IMR-90 (cell line): Measurements from ENCODE around the gene SERPINB8. TPM values are rescaled to one million over a fixed set of nuclear protein-coding genes. Genes with fewer than 3 reads are reported as not detected.

Source experiments
- ATAC-seq: fragments of 200-7000 bp; cut with Tn5 transposase; 2 replicates; pipeline ENCODE4 v1.9.1; 2020; ENCODE audit warnings: low read depth, mild to moderate bottlenecking, moderate library complexity
- BruUV-seq: library from RNA; stranded (reverse); fragments of 400-500 nt; replicated peaks from 2 replicates; lab custom pipeline; 2021; lab: Mats Ljungman, UMichigan
- CTCF ChIA-PET: fragments of 300-600 bp; formaldehyde crosslinking; extraction: SDS; loops from one replicate; lab custom pipeline; 2021; ENCODE audit warnings: antibody characterized with exemption; lab: Yijun Ruan, JAX
- POLR2A ChIA-PET: fragments of 300-600 bp; sonication (Branson Sonifier 250); formaldehyde crosslinking; loops from one replicate; lab custom pipeline; 2022; ENCODE audit warnings: antibody characterized with exemption; ENCODE audit not compliant: unreplicated experiment; lab: Charles Lee
- DNase-seq: peaks from one replicate; pipeline ENCODE4 v3.0.0; 2013
- H2AFZ ChIP-seq: replicated peaks from 2 replicates; pipeline ENCODE3; 2013; ENCODE audit warnings: low read length, mild to moderate bottlenecking; ENCODE audit not compliant: poor library complexity
- H2AK5ac ChIP-seq: 2 replicates; pipeline ENCODE4 v1.6.1; 2013; ENCODE audit warnings: low read depth, low read length, inconsistent platforms
- H2AK9ac ChIP-seq: replicated peaks from 2 replicates; pipeline ENCODE3; 2013; ENCODE audit warnings: mild to moderate bottlenecking, low read depth, low read length, moderate library complexity; ENCODE audit not compliant: poor library complexity
- H2BK120ac ChIP-seq: 2 replicates; pipeline ENCODE4 v1.6.1; 2013; ENCODE audit warnings: low read depth, low read length, inconsistent platforms
- H2BK15ac ChIP-seq: 3 replicates; pipeline ENCODE4 v1.6.1; 2013; ENCODE audit warnings: low read depth, low read length, inconsistent platforms
- H2BK20ac ChIP-seq: 2 replicates; pipeline ENCODE4 v1.6.1; 2013; ENCODE audit warnings: low read depth, mild to moderate bottlenecking, inconsistent platforms, low read length, moderate library complexity
- H2BK5ac ChIP-seq: 2 replicates; pipeline ENCODE4 v1.6.1; 2013; ENCODE audit warnings: mild to moderate bottlenecking, low read depth, low read length, inconsistent platforms; ENCODE audit not compliant: poor library complexity, severe bottlenecking
- H3K14ac ChIP-seq: replicated peaks from 2 replicates; pipeline ENCODE4 v1.6.1; 2013; ENCODE audit warnings: low read depth, low read length, inconsistent platforms
- H3K18ac ChIP-seq: 2 replicates; pipeline ENCODE4 v1.6.1; 2013; ENCODE audit warnings: low read depth, low read length, control low read depth
- H3K23ac ChIP-seq: 2 replicates; pipeline ENCODE4 v1.6.1; 2013; ENCODE audit warnings: low read depth, low read length, inconsistent platforms
- H3K27ac ChIP-seq: 2 replicates; pipeline ENCODE4 v1.5.1; 2013; ENCODE audit warnings: mild to moderate bottlenecking, control low read depth, low read length; ENCODE audit not compliant: insufficient read depth
- H3K27me3 ChIP-seq: 2 replicates; pipeline ENCODE4 v1.6.1; 2013; ENCODE audit warnings: low read length; ENCODE audit not compliant: control insufficient read depth, insufficient read depth
- H3K36me3 ChIP-seq: 2 replicates; pipeline ENCODE4 v1.6.1; 2013; ENCODE audit warnings: low read length, mixed read lengths; ENCODE audit not compliant: control insufficient read depth, insufficient read depth
- H3K4ac ChIP-seq: 2 replicates; pipeline ENCODE4 v1.6.1; 2013; ENCODE audit warnings: low read depth, low read length, inconsistent platforms
- H3K4me1 ChIP-seq: 2 replicates; pipeline ENCODE4 v1.6.1; 2013; ENCODE audit warnings: low read length, mixed read lengths; ENCODE audit not compliant: control insufficient read depth, insufficient read depth
- H3K4me2 ChIP-seq: 2 replicates; pipeline ENCODE4 v1.6.1; 2013; ENCODE audit warnings: low read depth, mild to moderate bottlenecking, control low read depth, low read length, moderate library complexity
- H3K4me3 ChIP-seq: 2 replicates; pipeline ENCODE4 v1.5.1; 2013; ENCODE audit warnings: low read depth, mild to moderate bottlenecking, control low read depth, low read length, moderate library complexity; ENCODE audit not compliant: insufficient read depth
- H3K56ac ChIP-seq: 2 replicates; pipeline ENCODE4 v1.6.1; 2013; ENCODE audit warnings: low read length, inconsistent platforms; ENCODE audit not compliant: insufficient read depth; ENCODE audit errors: extremely low read depth
- H3K79me1 ChIP-seq, 2 experiments: 2 replicates each; pipeline ENCODE4 v1.6.1; 2013; ENCODE audit warnings: low read length in 2 of 2, inconsistent platforms in 1 of 2, low read depth in 1 of 2
- H3K9ac ChIP-seq: 2 replicates; pipeline ENCODE4 v1.6.1; 2013; ENCODE audit warnings: low read depth, low read length, control low read depth
- H3K9me1 ChIP-seq: 2 replicates; pipeline ENCODE4 v1.6.1; 2013; ENCODE audit warnings: low read length, inconsistent platforms; ENCODE audit not compliant: insufficient read depth
- H3K9me3 ChIP-seq: 2 replicates; pipeline ENCODE4 v1.6.1; 2013; ENCODE audit warnings: low read length; ENCODE audit not compliant: control insufficient read depth, insufficient read depth
- H4K20me1 ChIP-seq: 2 replicates; pipeline ENCODE4 v1.6.1; 2013; ENCODE audit warnings: low read length, inconsistent platforms; ENCODE audit not compliant: insufficient read depth
- H4K5ac ChIP-seq: 2 replicates; pipeline ENCODE4 v1.6.1; 2013; ENCODE audit warnings: mild to moderate bottlenecking, low read depth, low read length, control low read depth
- H4K8ac ChIP-seq, 2 experiments: 2 replicates each; pipeline ENCODE4 v1.6.1; 2013; ENCODE audit warnings: low read depth in 2 of 2, low read length in 2 of 2, control low read depth in 1 of 2, inconsistent platforms in 1 of 2
- H4K91ac ChIP-seq: 2 replicates; pipeline ENCODE4 v1.6.1; 2013; ENCODE audit warnings: low read depth, low read length, inconsistent platforms; ENCODE audit not compliant: insufficient read depth
- POLR2A ChIP-seq: IDR thresholded peaks from 2 replicates; pipeline ENCODE4 v1.6.1; 2012; ENCODE audit warnings: mild to moderate bottlenecking, low read depth, low read length
- WGBS, 2 experiments: methylation state at CpG; one replicate each; pipeline versions ENCODE4 v1.1.5 to v1.1.7; 2013; ENCODE audit warnings: missing lambda C conversion rate in 2 of 2; ENCODE audit not compliant: insufficient read length in 1 of 2; ENCODE audit errors: extremely low coverage in 2 of 2; 5-methylcytosine and 5-hydroxymethylcytosine counted together
- dilution Hi-C: fragments of 300-500 bp; cut with HindIII; formaldehyde crosslinking; loops from one replicate; pipeline ENCODE4 v1.14.3; 2018; ENCODE audit warnings: low sequenced_read_pairs; ENCODE audit not compliant: unreplicated experiment
- in situ Hi-C: fragments of 300-500 bp; cut with MboI; formaldehyde crosslinking; loops from 3 replicates; pipeline ENCODE4 v1.14.3; 2019; ENCODE audit warnings: low sequenced_read_pairs, inconsistent platforms, mixed read lengths
- intact Hi-C: fragments of 100-400 bp; cut with micrococcal nuclease; formaldehyde crosslinking; loops from 2 replicates; pipeline ENCODE4 v1.10.0; 2022
- polyA plus RNA-seq, 3 experiments: library from polyadenylated mRNA; depleted of rRNA; stranded (reverse); fragments of >200 nt; gene quantifications; 2 replicates each; pipeline ENCODE4 v1.2.3, GENCODE V29; 2012; ENCODE audit warnings: low replicate concordance in 1 of 3
- total RNA-seq: library from RNA; depleted of rRNA; stranded (reverse); fragments of >200 nt; gene quantifications from 2 replicates; pipeline ENCODE4 v1.2.3, GENCODE V29; 2012

The SERPINB8 gene
- total and polyA plus RNA-seq, 2 of the 4 experiments (the other 2 are of a cell fraction), result 14.3 to 16.7 TPM

DNA sequence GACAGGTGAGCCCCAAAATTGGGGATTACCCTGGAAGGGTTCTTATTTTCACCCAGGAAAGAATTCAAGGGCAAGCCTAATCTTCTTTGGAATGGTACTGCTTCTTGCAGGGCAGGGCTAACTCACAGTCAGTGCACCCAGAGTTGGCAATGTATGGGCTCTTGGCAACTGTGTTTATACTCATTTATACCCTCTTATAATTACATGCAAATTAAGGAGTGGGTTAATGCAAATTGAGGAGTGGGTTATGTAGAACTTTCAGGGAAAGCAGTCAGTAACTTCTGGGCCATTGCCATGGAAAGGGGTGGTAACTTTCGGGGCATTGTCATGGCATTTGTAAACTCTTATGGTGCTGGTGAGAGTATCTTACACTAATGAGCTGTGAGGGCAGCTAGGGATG lies 59.2 kb downstream of the SERPINB8 start:
- Histone ChIP-seq H4K5ac (no peak overlapping the region), H3K4ac (no peak overlapping the region), H3K14ac (no peak overlapping the region), H4K20me1 (no peaks in the 10 kb centered on the region), H4K91ac (no peak overlapping the region), H3K56ac (no peak overlapping the region), H3K18ac (no peak overlapping the region), H2BK15ac (no peak overlapping the region), H3K9ac (no peak overlapping the region), H4K8ac (no peak overlapping the region), H3K4me2 (no peak overlapping the region), H3K27me3 (no peaks in the 10 kb centered on the region), H3K4me1 (no peaks in the 10 kb centered on the region), H3K27ac (no peak overlapping the region), H3K9me3 (no peaks in the 10 kb centered on the region), H3K4me3 (no peak overlapping the region), H3K79me1 (no peaks in the 10 kb centered on the region), H2BK120ac (no peak overlapping the region), H2AK9ac (no peak overlapping the region), H3K9me1 (no peaks in the 10 kb centered on the region), H2BK5ac (no peak overlapping the region), H3K23ac (no peak overlapping the region), H2AFZ (no peak overlapping the region), H3K36me3 (no peaks in the 10 kb centered on the region), H2BK20ac (no peak overlapping the region), H2AK5ac (no peak overlapping the region)
- POLR2A ChIA-PET, result no interaction called here
- CTCF ChIA-PET, result no interaction called here
- ATAC-seq, result no peak
- BruUV-seq, result no TSS peak
- DNase-seq, result no peak
- in situ Hi-C loops, result no loop called here
- intact Hi-C loops, result no loop called here
- dilution Hi-C loops, result no loop called here
- no CpG with 5 or more reads among the region's 1 CpG for WGBS, 2 experiments
- TF ChIP-seq POLR2A, result no peak
